GM19397 (cell line): Measurements from ENCODE around the gene FXYD4.
A peak's percentile ranks its signal among the peaks of the same experiment; 100 is the strongest.

Source experiments
- ATAC-seq: cut with Tn5 transposase; IDR thresholded peaks from one replicate; pipeline ENCODE4 v1.9.1; 2021; ENCODE audit warnings: mild to moderate bottlenecking, moderate library complexity; ENCODE audit not compliant: unreplicated experiment

Gene FXYD4

DNA sequence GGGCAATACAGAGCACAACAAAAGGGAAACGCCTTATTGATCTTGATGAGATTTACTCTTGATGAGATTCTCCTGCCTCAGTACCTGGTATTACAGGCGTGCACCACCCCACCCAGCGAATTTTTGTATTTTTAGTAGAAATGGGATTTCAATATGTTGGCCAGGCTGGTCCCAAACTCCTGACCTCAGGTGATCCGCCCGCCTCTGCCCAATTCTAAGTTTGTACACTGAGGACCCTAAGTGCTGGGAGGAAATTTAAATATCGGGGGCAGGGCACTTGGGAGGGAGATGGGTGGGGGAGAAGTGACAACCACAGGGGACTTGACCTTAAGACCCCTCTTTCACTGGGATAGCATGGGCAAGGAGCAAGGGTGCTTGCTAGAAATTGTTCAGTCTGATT, 23.4 kb downstream of the FXYD4 start:
- ATAC-seq, result no peak

DNA sequence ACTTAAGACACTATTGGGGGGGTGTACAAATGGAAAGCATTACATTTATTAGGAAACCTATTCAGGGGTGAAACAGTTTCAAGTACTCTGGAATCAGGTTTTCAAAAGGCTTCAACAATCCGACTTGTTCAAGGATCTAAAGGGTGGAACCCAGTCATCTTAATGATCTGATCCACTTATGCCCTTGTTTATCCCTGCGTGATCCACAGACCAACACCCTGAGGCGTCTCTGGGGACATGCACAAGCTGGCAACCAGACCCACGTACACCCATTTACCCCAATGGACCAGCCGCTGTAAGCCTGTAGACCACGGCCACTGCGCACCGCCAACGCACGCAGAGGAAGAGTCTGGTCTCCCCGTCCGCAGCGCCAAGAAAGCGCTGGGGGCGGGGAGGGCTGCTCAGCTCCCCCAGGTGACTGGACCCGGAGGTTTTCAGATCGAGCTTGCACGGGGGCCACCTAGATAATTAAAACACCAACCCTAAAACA, 24.2 kb downstream of the FXYD4 start:
- ATAC-seq, result no peak

GRCh38 chr10:43396061-43396927, 24.9 kb downstream of the FXYD4 start:
- peak; percentile 55 for ATAC-seq

DNA sequence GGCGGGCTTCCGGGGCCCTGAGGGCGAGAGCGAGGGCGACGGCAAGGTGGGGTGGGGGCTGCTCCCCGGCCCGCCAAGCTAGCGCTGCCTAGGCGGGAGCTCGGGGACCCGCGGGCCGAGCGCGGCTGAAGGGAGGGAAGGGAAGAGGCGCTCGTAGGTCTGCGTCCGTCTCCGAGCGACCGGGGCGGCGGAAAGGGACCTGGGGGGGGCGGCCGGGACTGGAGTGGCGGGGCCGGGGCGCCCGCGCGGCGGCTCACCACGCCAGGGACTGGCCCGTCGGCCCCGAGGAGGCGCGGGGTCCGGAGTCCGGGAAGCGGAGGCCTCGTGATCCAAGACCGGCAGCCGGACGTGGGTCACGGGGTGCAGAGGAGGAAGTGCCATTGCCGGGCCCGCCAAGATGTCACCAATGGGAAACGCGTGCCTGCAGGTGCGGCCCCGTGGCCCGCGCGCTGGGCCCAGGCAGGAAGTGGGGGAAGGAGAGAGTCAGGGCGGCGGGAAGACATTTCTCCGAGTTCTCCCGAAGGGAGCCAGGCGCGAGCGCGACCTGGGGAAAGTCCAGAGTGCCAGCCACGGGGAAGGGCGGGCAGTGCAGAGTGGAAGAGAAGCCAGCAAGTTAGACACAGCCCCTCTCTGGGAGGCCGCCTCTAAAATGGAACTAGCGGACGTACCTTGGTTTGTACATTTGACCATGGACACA, 25.6 kb downstream of the FXYD4 start:
- peak; percentile 91 for ATAC-seq

- no peak for ATAC-seq
Measured at GRCh38 chr10:43398939-43399319, 27.5 kb downstream of the FXYD4 start.

DNA sequence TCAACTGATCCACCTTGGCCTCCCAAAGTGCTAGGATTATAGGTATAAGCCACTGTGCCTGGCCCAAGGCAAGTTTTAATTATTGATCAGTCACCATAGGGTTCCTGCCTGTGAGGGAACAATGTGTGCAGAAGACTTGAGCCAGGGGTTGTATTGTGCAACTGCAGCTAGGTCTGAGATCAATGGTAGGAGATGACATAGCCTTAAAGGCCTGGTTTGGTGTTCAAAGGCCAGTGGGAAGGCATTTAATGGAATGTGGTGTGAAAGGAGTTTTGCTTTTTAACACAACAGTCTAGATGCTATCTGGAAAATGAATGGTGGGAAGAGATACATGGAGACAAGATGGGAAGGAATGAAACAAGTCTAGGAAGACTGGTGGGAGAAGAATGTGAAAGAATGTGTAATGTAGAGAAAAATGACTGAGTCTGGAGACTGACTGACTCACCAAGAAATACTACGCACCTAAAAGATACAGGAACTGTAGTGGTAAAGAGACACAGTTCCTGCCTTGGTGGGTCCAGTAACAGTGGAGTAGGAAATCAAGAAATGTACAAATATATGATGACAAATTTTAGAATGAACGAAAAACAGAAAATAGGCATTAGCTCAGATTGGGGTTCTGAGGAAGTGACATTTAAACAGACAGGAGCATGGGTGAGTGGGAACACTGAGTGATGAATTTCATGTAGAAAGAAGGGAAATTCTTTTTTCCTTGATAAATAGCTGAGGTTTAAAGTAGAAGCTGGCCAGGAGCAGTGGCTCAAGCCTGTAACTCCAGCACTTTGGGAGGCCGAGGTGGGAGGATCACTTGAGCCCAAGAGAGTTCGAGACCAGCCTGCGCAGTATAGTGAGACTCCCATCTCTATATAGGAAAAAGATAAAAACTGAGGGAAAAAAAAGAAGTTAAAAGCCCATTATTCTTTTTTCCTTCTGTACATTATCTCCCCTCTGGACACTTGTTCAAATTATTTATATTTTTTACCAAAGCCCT, 28.2 kb downstream of the FXYD4 start:
- no peak for ATAC-seq

- ATAC-seq, result no peak
Measured at GRCh38 chr10:43401627-43402026, 30.2 kb downstream of the FXYD4 start.

- ATAC-seq, result no peak
Measured at GRCh38 chr10:43402176-43402575, 30.7 kb downstream of the FXYD4 start.

GRCh38 chr10:43402880-43403452, 31.5 kb downstream of the FXYD4 start:
- no peak for ATAC-seq

- ATAC-seq, result no peak
Measured at GRCh38 chr10:43403911-43404703, 32.7 kb downstream of the FXYD4 start.

DNA sequence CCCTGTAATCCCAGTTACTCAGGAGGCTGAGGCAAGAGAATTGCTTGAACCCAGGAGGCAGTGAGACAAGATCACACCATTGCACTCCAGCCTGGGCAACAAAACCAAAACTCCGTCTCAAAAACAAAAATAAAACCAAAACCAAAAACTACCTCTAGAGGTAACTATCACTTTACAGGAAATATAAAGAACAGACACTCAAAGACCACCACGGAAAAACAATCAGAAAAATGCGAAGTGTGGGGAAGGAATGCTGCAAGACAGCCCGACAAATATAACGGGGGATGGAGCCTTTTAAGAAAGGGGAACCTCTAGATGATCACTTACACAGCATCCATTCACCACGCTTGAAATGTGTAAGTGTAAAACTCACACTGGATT, 33.3 kb downstream of the FXYD4 start:
- no peak for ATAC-seq

- ATAC-seq, result peak; percentile 20
Measured at GRCh38 chr10:43407148-43407575, 35.7 kb downstream of the FXYD4 start.

DNA sequence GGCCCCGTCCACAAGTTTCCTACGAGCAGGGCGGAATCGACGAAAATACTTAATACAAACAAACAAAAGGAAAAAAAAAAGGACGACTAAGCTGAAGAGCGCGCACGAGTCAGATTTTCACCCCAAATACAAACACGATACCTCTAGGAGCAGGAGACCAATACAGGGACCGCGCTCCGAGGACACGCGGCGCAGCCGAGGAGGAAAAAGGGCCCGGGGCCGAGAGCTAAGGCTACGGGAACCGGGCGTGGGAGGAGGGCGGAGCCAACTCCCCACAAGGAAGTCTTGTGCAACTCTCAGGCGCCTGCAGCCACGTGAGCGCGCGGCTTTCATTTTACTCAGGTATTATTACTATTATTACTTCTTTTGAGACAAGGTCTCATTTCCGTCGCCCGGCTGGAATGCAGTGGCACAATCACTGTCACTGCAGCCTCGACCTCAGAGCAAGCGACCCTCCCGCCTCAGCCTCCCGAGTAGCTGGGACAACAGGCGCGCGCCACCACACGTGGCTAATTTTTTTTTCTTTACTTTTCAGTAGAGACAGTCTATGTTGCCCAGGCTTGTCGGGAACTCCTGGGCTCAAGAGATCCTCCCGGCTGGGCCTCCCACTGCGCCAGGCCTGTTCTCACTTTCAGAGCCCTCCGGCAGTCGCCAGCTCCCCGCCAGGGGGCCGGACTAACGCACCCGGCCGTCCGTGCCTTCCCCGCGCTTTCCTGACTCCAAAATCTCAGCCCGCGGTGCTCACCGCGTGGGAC, 36.3 kb downstream of the FXYD4 start:
- ATAC-seq, result peak; percentile 39

GRCh38 chr10:43408331-43408709, 36.9 kb downstream of the FXYD4 start:
- ATAC-seq, result peak; percentile 2

DNA sequence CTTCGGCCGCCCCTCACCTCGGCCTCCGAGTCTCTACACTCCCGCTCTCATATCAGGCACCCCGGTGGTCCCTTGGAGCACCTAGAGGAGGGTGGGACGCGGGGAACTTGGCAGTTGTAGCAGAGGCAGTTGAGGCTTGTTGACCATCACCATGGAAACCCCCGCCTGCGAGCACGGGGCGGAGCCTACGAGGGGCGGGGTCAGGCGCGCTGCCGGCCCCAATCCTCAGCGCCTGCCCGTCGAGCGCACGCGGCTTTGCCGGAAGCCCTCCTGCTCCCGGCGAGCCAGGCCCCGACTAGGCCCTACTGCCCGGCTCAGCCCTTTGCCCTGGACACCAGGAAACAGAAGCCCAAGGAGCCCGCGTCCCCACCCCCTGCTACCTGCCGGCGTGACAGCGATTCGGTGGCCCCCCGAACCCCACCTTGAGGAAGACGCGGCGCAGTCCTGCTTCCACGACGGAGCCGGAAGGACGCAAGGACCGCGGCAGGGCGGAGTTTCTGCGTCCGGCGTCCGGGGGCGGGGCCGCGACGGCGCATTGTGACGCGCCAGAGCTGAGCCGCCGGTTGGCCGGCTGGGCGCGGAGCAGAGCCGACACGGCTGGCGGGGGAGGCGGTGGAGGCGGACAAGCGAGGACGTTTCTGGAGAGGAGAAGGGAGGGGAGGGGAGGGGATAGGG, 37.4 kb downstream of the FXYD4 start, which contains the start of gene HNRNPF:
HNRNPF (minus strand) TSS at position 477 of the 675 bp plus-strand sequence. CDS start 21,302 bp downstream, outside the sequence.
- peak; percentile 72 for ATAC-seq

DNA sequence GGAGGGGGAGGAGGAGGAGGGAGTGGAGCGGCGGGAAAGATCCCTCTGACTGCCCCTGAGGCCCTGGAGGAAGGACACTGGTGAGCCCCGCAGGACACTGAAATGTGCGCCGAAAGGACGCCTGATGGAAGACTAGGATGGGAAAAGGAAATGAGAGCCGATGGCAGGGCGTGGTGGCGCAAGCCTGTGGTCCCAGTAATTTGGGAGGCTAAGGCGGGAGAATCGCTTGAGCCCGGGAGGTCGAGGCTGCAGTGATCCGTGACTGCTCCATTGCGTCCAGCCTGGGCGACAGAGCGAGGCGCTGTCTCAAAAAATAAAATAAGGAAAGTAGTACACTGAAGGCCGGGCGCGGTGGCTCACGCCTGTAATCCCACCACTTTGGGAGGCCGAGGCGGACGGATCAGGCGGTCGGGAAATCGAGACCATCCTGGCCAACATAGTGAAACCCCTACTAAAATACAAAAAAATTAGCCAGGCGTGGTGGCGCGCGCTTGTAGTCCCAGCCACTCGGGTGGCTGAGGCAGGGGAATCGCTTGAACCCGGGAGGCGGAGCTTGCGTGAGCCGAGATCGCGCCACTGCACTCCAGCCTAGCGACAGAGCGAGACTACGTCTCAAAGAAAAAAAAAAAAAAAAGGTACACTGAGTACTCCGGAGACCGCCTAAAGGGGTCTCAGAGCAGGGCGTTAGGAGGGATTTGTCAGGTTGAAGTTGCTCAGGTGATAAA, 38.1 kb downstream of the FXYD4 start:
- no peak for ATAC-seq

GRCh38 chr10:43410345-43410744, 38.9 kb downstream of the FXYD4 start:
- no peak for ATAC-seq

DNA sequence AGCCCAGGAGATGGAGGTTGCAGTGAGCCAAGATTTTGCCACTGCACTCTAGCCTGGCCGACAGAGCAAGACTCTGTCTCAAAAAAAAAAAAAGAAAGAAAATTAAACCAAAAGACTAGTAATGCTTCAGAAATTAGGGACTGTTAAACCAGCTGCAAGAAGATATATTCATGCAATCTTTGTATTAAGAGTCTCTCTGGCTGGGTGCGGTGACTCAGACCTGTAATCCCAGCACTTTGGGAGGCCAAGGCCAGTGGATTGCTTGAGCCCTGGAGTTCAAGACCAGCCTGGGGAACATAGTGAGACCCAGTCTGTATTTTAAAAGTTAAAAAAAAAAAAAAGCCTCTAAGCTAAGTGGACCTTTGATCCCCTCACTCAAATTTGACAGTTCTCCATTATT, 40.1 kb downstream of the FXYD4 start:
- no peak for ATAC-seq
